Stromal cell of bone marrow (primary cell): Measurements from ENCODE around the gene SLX4IP.
"Not testable (repeated sequence)": the region's sequence is repeated elsewhere in the genome, so short reads cannot be mapped to it uniquely, and the experiment has no call there.

ENCODE experiments used
- DNase-seq: peaks from one replicate; pipeline ENCODE4 v3.0.0-alpha.2; 2012; ENCODE audit warnings: low read depth

SLX4IP gene

GRCh38 chr20:10576411-10577090 lies 141.4 kb downstream of the SLX4IP start:
- no peak for DNase-seq

DNA sequence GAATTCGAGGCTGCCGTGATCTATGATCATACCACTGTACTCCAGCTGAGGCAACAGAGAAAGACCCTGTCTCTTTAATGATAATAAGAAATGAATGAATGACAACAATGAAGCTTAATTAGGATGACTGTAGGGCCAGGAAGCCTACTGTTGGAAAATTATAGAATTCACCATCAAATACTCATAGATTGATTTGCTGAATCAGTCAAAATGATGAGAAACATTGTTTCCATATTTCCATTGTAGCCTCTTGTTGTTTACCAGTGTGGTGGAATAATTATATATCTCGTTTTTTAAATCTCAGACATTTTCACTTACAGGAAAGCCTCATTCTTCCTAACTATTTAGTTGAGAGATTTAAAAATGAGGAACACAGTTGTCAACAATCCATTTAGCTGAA lies 142.5 kb downstream of the SLX4IP start:
- DNase-seq: no peak

- no peak for DNase-seq
These were observed 143.5 kb downstream of the SLX4IP start for GRCh38 chr20:10578607-10579006.

- DNase-seq: no peak
These were observed 144.8 kb downstream of the SLX4IP start for GRCh38 chr20:10579942-10580341.

- no peak for DNase-seq
These were observed 145.6 kb downstream of the SLX4IP start for GRCh38 chr20:10580700-10581099.

- DNase-seq: no peak
These were observed 146.7 kb downstream of the SLX4IP start for GRCh38 chr20:10581823-10582222.

DNA sequence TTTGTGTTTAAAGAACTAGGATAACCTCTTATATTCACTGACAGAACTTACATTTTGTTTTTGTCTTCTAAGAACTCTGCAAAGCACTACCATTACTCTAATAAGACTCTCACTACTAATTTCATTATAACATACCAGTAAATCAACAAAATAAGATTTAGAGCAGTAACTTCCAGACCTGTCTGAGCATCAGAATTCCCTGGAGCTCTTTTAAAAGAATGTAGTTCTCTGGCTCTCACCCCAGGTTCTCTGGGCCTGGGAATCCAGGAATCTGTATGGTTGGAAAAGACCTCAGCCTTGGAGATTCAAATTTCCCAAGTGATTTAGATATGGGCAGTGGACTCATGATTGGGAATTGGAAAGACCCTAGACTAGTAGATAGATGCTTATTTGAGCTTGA lies 149.3 kb downstream of the SLX4IP start:
- DNase-seq: no peak

- no peak for DNase-seq
These were observed 150.2 kb downstream of the SLX4IP start for GRCh38 chr20:10585308-10585707.

DNA sequence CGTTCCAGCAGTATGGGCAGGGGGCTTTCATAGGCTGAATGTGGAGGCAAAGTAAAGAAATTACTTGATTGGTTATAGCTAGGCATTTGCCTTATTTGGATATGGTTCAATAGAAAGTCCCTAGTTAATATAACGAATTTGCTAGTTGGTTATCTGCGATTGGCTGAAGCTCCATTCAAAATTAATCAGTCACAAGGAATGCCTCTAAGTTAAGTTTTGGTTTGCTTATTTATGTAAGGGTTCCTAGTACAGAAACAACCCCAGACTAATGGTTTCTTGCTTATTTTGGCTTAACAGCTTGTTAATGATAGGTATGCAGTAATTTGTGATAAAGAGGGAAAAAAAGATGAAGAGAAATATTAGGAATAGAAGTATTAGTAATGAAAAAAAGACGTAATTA lies 151.2 kb downstream of the SLX4IP start:
- no peak for DNase-seq

DNA sequence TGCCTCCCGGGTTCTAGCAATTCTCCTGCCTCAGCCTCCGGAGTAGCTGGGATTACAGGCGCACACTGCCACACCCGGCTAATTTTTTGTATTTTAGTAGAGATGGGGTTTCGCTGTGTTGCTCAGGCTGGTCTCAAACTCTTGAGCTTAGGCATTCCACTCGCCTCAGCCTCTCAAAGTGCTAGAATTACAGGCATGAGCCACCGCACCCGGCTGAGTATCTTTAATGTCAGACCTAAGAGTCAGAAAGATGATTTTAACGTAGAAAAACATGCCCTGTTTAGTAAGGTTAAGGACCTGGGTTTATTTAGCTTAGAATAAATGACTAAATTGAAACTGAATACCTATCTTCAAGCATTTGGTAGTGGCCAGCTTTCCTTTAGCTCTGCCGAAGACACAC lies 155.3 kb downstream of the SLX4IP start:
- not testable (repeated sequence) for DNase-seq

- no peak for DNase-seq
These were observed 156.0 kb downstream of the SLX4IP start for GRCh38 chr20:10590950-10591671.

DNA sequence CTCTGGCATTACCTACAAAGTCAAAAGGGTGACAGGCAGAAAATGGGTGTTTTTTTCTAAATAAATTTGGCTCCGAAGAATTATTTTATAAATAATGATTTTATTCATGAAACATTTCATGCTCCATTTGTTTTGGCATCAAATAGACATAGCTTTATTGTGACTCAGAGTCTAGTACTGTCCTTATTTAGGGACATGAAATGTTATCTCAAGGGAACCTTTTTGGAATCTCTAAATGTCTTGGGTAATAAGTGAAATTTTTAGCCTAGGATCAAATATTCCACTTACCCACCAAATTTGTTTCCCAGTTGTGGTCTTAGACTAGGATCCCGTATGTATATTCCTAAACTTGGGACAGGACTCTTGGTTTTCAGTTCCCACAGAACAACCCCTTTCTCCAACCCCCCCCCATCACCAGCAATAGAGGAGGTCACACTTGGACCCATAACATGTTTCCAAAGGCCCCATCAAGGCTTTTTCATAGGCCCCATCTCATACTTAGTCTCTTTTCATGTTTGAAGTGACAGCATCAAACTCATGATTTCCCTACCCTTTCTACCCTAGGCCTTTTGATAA lies 156.9 kb downstream of the SLX4IP start:
- no peak for DNase-seq

GRCh38 chr20:10594296-10594868 lies 159.3 kb downstream of the SLX4IP start:
- peak; percentile 63 for DNase-seq

DNA sequence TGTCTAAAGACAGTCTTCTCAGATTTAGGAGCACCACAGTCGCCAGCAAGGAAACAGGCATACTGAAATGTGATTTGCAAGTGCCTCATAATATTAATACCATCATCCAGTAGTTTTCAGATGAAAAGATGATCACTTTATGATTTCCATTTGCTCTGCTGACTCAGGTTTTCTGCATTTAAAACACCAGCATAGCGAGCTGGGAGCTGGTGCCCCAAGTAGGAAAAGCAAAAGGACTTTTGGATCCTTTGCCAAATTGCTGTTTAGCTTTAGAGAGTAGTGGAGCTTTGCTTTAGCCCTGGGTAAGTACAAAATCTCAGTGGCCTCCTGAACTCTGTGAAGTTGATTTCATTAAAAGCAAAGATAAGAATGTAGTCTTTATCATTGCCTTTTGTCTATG lies 160.2 kb downstream of the SLX4IP start:
- DNase-seq: no peak

GRCh38 chr20:10595985-10596384 lies 160.9 kb downstream of the SLX4IP start:
- DNase-seq: no peak

DNA sequence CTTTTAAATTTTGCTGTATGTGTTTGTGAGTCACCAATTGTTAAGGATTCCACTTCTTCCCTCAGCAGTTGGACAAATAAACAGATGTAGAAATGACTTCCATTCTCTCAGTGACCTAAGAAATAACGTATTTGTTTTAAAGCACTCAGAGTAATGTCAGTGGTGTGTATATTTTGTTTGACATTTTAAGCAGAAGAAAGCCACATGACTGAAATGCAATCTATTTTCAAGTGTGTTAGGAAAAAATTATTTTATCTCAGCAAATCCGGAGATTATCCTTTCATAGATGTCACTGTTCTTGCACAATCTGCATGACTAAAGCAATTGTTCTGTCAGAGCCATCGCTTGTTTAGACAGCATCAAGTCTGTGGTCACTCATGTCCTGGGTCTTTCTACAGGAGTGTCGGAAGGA lies 161.6 kb downstream of the SLX4IP start:
- DNase-seq: peak; percentile 71

DNA sequence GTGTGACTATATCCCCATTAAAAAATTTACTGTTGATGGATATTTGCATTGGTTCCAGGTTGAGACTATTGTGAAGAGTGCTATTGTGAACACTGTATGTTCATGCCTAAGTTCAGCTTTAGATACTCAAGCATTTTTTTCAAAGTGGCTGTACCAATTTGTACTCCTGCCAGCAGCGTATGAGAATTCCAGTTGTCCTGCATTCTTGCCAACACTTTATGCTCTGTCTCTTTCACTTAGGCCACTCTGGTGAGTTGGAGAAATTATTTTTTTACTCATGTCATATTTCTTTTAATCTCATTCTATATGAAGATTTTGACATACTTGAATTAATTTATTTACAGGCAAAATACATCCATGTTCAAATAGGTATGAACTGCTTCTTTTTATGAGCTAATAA lies 162.5 kb downstream of the SLX4IP start:
- no peak for DNase-seq

DNA sequence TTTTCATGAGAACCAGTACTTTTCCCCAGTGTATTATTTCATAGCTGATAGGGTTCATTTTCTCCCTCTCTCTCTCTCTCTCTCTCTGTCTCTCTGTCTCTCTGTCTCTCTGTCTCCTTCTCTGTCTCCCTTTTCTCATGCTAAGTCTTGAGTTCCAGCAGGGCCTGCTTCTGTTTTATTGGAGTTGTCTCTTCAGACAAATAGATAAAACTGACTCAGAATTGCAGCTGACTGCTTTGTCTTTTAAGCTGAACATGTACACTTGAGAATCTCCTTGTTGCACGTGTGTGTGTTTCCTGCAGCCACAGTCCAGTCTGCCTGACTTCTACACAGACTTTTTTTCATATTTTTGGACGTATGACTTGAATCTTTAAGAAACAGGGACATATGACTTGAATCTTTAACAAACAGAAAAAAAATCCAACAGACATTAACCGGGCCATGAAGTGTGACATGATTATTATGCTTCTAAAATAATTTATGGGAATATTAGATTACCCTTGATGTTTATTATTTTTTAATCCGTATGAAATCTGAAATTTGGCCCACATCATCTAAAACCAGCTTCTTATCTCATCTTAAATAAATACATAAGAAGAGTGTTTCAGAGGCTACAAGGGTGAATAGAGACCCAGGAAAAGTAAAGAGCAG lies 167.2 kb downstream of the SLX4IP start:
- no peak for DNase-seq

- no peak for DNase-seq
These were observed 168.3 kb downstream of the SLX4IP start for GRCh38 chr20:10603378-10603777.

GRCh38 chr20:10603971-10604864 lies 169.1 kb downstream of the SLX4IP start:
- peak; percentile 84 for DNase-seq

DNA sequence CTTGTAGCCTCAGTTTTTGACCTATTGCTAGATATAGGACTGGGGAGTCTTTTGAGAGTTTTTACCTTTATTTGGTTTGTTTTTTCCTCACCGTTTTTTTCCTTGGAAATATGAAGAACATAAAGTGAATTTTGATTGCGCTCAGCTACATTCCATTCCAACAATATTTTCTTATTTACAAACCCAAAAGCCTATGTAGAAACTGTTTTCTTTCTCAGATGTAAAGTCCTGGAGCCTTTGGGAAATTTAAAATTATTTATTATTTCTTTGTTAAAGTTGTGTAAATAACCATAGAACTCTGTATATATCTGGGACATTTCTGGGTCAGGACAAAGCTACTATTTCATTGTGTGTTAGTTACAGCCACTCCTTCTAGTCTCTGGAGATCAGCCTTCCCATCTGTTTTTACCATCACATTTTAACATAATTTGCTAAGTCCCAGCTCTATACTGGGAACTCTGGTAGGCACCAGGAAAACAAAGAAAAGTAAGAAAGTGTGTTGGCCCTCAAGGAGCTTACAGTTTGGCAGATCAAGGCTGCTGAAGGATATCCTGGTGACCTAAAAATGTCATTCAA lies 169.8 kb downstream of the SLX4IP start:
- no peak for DNase-seq
